Mammary epithelial cell (primary cell): ENCODE measurements around the gene TNRC6A.

ENCODE experiments used
- EZH2 ChIP-seq: IDR thresholded peaks from 2 replicates; pipeline ENCODE4 v1.6.1; 2012; ENCODE audit warnings: low read length, inconsistent platforms, borderline replicate concordance
- TF ChIP-seq, protein P1 (sequence below), 2 donors: IDR thresholded peaks in 1 of 2; conservative IDR thresholded peaks in 1 of 2; 2 replicates each; pipeline ENCODE4 v1.5.1; 2011 to 2012; ENCODE audit warnings: inconsistent platforms in 2 of 2, low read length in 2 of 2, mild to moderate bottlenecking in 2 of 2, control low read depth in 1 of 2, low read depth in 1 of 2; ENCODE audit not compliant: insufficient read depth in 1 of 2; ENCODE audit errors: extremely low read depth in 1 of 2

DNA sequence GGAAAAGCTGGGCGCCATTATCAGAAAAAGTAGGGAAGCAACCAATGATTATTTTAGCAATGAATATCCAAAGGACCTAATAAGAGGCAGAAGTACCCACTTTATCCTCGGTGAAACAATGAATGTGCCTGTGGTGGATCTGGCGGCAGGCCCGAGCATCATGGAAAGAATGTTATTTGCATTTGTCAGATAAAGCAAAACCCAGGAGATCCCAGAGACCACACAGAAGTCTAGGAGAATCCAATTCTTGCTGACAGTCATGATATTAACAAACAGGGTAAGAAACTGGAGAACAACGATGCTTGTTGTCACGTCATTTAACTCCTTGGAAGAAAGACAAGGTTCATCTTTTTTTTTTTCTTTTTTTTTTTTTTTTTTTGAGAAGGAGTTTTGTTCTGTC, 12.0 kb upstream of the TNRC6A start:
- TF ChIP-seq, protein P1, sequence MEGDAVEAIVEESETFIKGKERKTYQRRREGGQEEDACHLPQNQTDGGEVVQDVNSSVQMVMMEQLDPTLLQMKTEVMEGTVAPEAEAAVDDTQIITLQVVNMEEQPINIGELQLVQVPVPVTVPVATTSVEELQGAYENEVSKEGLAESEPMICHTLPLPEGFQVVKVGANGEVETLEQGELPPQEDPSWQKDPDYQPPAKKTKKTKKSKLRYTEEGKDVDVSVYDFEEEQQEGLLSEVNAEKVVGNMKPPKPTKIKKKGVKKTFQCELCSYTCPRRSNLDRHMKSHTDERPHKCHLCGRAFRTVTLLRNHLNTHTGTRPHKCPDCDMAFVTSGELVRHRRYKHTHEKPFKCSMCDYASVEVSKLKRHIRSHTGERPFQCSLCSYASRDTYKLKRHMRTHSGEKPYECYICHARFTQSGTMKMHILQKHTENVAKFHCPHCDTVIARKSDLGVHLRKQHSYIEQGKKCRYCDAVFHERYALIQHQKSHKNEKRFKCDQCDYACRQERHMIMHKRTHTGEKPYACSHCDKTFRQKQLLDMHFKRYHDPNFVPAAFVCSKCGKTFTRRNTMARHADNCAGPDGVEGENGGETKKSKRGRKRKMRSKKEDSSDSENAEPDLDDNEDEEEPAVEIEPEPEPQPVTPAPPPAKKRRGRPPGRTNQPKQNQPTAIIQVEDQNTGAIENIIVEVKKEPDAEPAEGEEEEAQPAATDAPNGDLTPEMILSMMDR (conservative IDR thresholded peaks at IDR 0.05 in 1 of 2, IDR thresholded peaks at IDR 0.05 in 1 of 2; ENCODE audit: extremely low read depth in 1 of 2, insufficient read depth in 1 of 2, low read depth in 1 of 2, low read length in 2 of 2): no peak
- TF ChIP-seq EZH2: no peak
